Sigmoid colon (tissue), 4 donors: ENCODE results near the gene NOL3.

ENCODE experiments used
- EP300 ChIP-seq, 4 donors: sonication (generic); formaldehyde crosslinking; IDR thresholded peaks; one replicate each; pipeline ENCODE4 v1.6.1; 2017; ENCODE audit warnings: antibody characterized with exemption in 4 of 4
- POLR2A ChIP-seq, 2 donors: fragments of 450-650 bp; IDR thresholded peaks; one replicate each; pipeline ENCODE4 v1.6.1; 2016; ENCODE audit warnings: antibody characterized with exemption in 2 of 2, mild to moderate bottlenecking in 2 of 2, moderate library complexity in 2 of 2
- TF ChIP-seq, protein P1 (sequence below), 4 experiments: fragments of 450-650 bp in 3 of 4; fragments of 200-600 bp in 1 of 4; IDR thresholded peaks; one replicate each; pipeline ENCODE4 v1.5.1; 2016 to 2019; ENCODE audit warnings: antibody characterized with exemption in 4 of 4, mild to moderate bottlenecking in 3 of 4, moderate library complexity in 2 of 4

GRCh38 chr16:67182288-67182687 is 11.9 kb downstream of the NOL3 start:
- TF ChIP-seq, protein P1, sequence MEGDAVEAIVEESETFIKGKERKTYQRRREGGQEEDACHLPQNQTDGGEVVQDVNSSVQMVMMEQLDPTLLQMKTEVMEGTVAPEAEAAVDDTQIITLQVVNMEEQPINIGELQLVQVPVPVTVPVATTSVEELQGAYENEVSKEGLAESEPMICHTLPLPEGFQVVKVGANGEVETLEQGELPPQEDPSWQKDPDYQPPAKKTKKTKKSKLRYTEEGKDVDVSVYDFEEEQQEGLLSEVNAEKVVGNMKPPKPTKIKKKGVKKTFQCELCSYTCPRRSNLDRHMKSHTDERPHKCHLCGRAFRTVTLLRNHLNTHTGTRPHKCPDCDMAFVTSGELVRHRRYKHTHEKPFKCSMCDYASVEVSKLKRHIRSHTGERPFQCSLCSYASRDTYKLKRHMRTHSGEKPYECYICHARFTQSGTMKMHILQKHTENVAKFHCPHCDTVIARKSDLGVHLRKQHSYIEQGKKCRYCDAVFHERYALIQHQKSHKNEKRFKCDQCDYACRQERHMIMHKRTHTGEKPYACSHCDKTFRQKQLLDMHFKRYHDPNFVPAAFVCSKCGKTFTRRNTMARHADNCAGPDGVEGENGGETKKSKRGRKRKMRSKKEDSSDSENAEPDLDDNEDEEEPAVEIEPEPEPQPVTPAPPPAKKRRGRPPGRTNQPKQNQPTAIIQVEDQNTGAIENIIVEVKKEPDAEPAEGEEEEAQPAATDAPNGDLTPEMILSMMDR (IDR thresholded peaks at IDR 0.05): no peak
- no peak for TF ChIP-seq POLR2A (IDR thresholded peaks at IDR 0.05)
- TF ChIP-seq EP300 (IDR thresholded peaks at IDR 0.05): no peak
